ENCODE data around the gene NAV2. TPM values are rescaled to one million over a fixed set of nuclear protein-coding genes. Genes with fewer than 3 reads are reported as not detected.

NAV2 gene
- total RNA-seq, 1 experiment from 2014 or later: 63.5 TPM

DNA sequence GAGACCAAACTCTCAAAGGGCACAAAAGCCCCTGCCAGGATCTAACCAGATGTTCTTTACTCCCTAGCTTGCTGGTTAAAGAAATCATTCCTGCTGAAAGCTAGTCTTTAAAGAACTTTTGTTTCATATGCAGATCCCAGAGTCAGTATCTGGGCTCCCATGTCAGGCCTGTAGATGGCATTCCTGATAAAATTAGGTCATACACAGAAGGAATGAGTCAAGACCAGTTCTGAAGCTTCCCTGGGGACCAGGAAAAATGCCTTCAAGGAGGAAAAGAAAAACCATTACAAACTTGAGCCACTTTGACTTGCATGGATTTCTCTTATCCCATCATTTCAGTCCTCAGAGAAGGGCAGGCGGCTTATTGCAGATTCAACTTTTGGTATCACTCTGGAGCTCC, 441.7 kb downstream of the NAV2 start:
- Histone ChIP-seq H3K27me3 (replicated peaks; ENCODE audit: control insufficient read depth, insufficient read depth, low read length) (no peaks in the 10 kb centered on the region; the same call in none of the 2 replicates), H3K4me1 (no peaks in the 10 kb centered on the region), H3K4me3 (ENCODE audit: low read depth, low read length) (no peak overlapping the region), H3K36me3 (ENCODE audit: control insufficient read depth, insufficient read depth, low read length) (no peaks in the 10 kb centered on the region), H3K9me3 (no peaks in the 10 kb centered on the region)
- no peak for DNase-seq
- intact Hi-C loops (cut with micrococcal nuclease; ENCODE audit: unreplicated experiment): no loop called here
- no TSS peak for BruUV-seq (replicated peaks)
- Mint-ChIP-seq H3K4me3 (ENCODE audit: unreplicated experiment) (no peak overlapping the region), H3K27ac (ENCODE audit: unreplicated experiment) (no peak overlapping the region), H3K36me3 (ENCODE audit: insufficient read depth, unreplicated experiment) (no peaks in the 10 kb centered on the region), H3K9me3 (ENCODE audit: unreplicated experiment) (no peaks in the 10 kb centered on the region), H3K4me1 (ENCODE audit: low read depth, unreplicated experiment) (peaks cover 7% of the 10 kb centered on the region), H3K27me3 (ENCODE audit: insufficient read depth, unreplicated experiment) (peaks cover 37% of the 10 kb centered on the region)
- ChIA-PET CTCF (no interaction called here), POLR2A (no interaction called here)
- no peak for TF ChIP-seq CTCF (IDR thresholded peaks at IDR 0.05; ENCODE audit: insufficient read depth in 1 of 2, low read depth in 1 of 2, low read length in 1 of 2, severe bottlenecking in 1 of 2, unreplicated experiment in 1 of 2)

- Histone ChIP-seq H3K27me3 (replicated peaks; ENCODE audit: control insufficient read depth, insufficient read depth, low read length) (no peaks in the 10 kb centered on the region; the same call in none of the 2 replicates), H3K4me3 (ENCODE audit: low read depth, low read length) (peak overlapping the region; percentile 36), H3K36me3 (ENCODE audit: control insufficient read depth, insufficient read depth, low read length) (no peaks in the 10 kb centered on the region), H3K9me3 (no peaks in the 10 kb centered on the region), H3K4me1 (no peaks in the 10 kb centered on the region)
- Mint-ChIP-seq H3K9me3 (ENCODE audit: unreplicated experiment) (no peaks in the 10 kb centered on the region), H3K27ac (ENCODE audit: unreplicated experiment) (no peak overlapping the region), H3K4me3 (ENCODE audit: unreplicated experiment) (peak overlapping the region; percentile 77), H3K36me3 (ENCODE audit: insufficient read depth, unreplicated experiment) (no peaks in the 10 kb centered on the region), H3K27me3 (ENCODE audit: insufficient read depth, unreplicated experiment) (peaks cover 39% of the 10 kb centered on the region), H3K4me1 (ENCODE audit: low read depth, unreplicated experiment) (peaks cover 7% of the 10 kb centered on the region)
- no peak for DNase-seq
- ChIA-PET CTCF (interaction anchor here (0.9 kb wide), 1 partner anchor 27 kb away, joined by 4 read pairs; no protein-coding TSS in a partner anchor), POLR2A (no interaction called here)
- no TSS peak for BruUV-seq (replicated peaks)
- no peak for TF ChIP-seq CTCF (IDR thresholded peaks at IDR 0.05; ENCODE audit: insufficient read depth in 1 of 2, low read depth in 1 of 2, low read length in 1 of 2, severe bottlenecking in 1 of 2, unreplicated experiment in 1 of 2)
- intact Hi-C loops (cut with micrococcal nuclease; ENCODE audit: unreplicated experiment): no loop called here
These were observed 443.1 kb downstream of the NAV2 start for GRCh38 chr11:20155683-20156279.

DNA sequence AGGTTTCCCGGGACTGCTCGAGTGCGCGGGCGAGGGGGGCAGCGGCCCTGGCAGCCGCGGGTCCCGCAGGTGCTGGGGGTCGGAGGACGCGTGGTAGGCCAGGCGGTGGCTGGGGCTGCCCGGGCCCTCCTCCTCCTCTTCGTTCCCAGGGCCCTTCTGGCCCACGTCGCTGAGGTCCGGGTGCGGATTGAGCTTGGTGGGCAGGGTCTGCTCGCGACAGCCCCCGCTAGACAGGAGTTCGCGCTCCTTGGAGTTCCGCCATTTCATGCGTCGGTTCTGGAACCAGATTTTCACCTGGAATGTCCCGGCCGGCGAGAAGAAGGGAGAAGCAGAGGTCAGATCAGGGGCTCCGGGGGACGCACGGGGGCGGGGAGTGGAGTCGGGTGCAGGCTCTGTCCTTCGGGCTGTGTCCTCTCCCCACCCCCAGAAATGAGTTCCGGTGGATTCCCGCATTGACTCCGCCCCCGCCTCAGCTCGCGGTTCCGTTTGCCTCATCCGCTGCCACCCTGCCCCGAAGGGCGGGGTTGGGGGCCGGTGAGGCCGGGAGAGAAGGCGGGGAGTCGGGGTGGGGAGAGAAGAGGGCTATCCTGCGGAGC, 443.7 kb downstream of the NAV2 start:
- CTCF ChIA-PET: interaction anchor here (0.5 kb wide), 1 partner anchor 364 kb away, joined by 3 read pairs; no protein-coding TSS in a partner anchor
- Mint-ChIP-seq H3K4me1 (ENCODE audit: low read depth, unreplicated experiment) (peaks cover 7% of the 10 kb centered on the region), H3K27me3 (ENCODE audit: insufficient read depth, unreplicated experiment) (peaks cover 42% of the 10 kb centered on the region), H3K4me3 (ENCODE audit: unreplicated experiment) (peak overlapping the region; percentile 77), H3K9me3 (ENCODE audit: unreplicated experiment) (no peaks in the 10 kb centered on the region), H3K36me3 (ENCODE audit: insufficient read depth, unreplicated experiment) (no peaks in the 10 kb centered on the region), H3K27ac (ENCODE audit: unreplicated experiment) (no peak overlapping the region)
- intact Hi-C loops (cut with micrococcal nuclease; ENCODE audit: unreplicated experiment): no loop called here
- no peaks in the 10 kb centered on the region for H3K36me3 ChIP-seq (ENCODE audit: control insufficient read depth, insufficient read depth, low read length)
- no peaks in the 10 kb centered on the region for H3K9me3 ChIP-seq
- no peak for TF ChIP-seq CTCF (IDR thresholded peaks at IDR 0.05; ENCODE audit: insufficient read depth in 1 of 2, low read depth in 1 of 2, low read length in 1 of 2, severe bottlenecking in 1 of 2, unreplicated experiment in 1 of 2)
- no peaks in the 10 kb centered on the region; the same call in 1 of the 2 replicates for H3K27me3 ChIP-seq (replicated peaks; ENCODE audit: control insufficient read depth, insufficient read depth, low read length)
- BruUV-seq (replicated peaks): no TSS peak
- peak overlapping the region; percentile 36 for H3K4me3 ChIP-seq (ENCODE audit: low read depth, low read length)
- DNase-seq: peak; percentile 13 to 44
- no peaks in the 10 kb centered on the region for H3K4me1 ChIP-seq
- POLR2A ChIA-PET: no interaction called here
